Adrenal gland (tissue), 12 donors: ENCODE results near the gene TBL2. TPM values are rescaled to one million over a fixed set of nuclear protein-coding genes. Genes with fewer than 3 reads are reported as not detected.
"Not testable (repeated sequence)": the region's sequence is repeated elsewhere in the genome, so short reads cannot be mapped to it uniquely, and the experiment has no call there.

ENCODE experiments used
- DNase-seq, 7 donors: peaks; one replicate each; pipeline ENCODE4 v3.0.0-alpha.2; 2019 to 2020
- H3K27ac ChIP-seq, 5 donors: fragments of 200-600 bp; sonication (generic) in 4 of 5; 1 replicate in 3 of 5; 2 replicates in 2 of 5; pipeline versions ENCODE4 v1.5.1 to v1.8.0; 2016 to 2020; ENCODE audit warnings: mild to moderate bottlenecking in 1 of 5
- H3K27me3 ChIP-seq: fragments of 200-600 bp; 2 replicates; pipeline ENCODE4 v1.8.0; 2021
- H3K36me3 ChIP-seq, 2 donors: fragments of 200-600 bp; replicated peaks in 1 of 2; 1 replicate in 1 of 2; 2 replicates in 1 of 2; pipeline versions ENCODE4 v1.5.1 to v1.8.0; 2018 to 2022
- H3K4me1 ChIP-seq, 2 donors: fragments of 200-600 bp; replicated peaks in 1 of 2; 1 replicate in 1 of 2; 2 replicates in 1 of 2; pipeline versions ENCODE4 v1.5.1 to v1.8.0; 2018 to 2021
- H3K4me3 ChIP-seq, 4 donors: fragments of 200-600 bp; sonication (generic) in 3 of 4; one replicate each; pipeline ENCODE4 v1.5.1; 2016 to 2018
- H3K9me3 ChIP-seq, 3 donors: fragments of 200-600 bp; sonication (generic) in 1 of 3; replicated peaks in 1 of 3; 1 replicate in 2 of 3; 2 replicates in 1 of 3; pipeline versions ENCODE4 v1.5.1 to v1.8.0; 2016 to 2021
- CTCF ChIP-seq, 6 experiments: fragments of 450-650 bp in 4 of 6; fragments of 200-600 bp in 2 of 6; sonication (generic) in 1 of 6; IDR thresholded peaks; 1 replicate in 5 of 6; 2 replicates in 1 of 6; pipeline versions ENCODE4 v1.5.1 to v1.8.0; 2016 to 2021; ENCODE audit warnings: antibody characterized with exemption in 6 of 6, mild to moderate bottlenecking in 2 of 6, moderate library complexity in 1 of 6
- POLR2A ChIP-seq, 2 donors: fragments of 450-650 bp; IDR thresholded peaks; one replicate each; pipeline ENCODE4 v1.6.1; 2017; ENCODE audit warnings: antibody characterized with exemption in 2 of 2, mild to moderate bottlenecking in 2 of 2, moderate library complexity in 1 of 2
- WGBS, 4 donors: extraction: QIAGEN DNeasy Blood & Tissue Kit in 2 of 4; methylation state at CpG; one replicate each; pipeline versions ENCODE4 v1.1.5 to v1.1.7; 2013 to 2017; 5-methylcytosine and 5-hydroxymethylcytosine counted together
- intact Hi-C, 2 donors: fragments of 100-400 bp; cut with DNase I; formaldehyde crosslinking; loops; one replicate each; pipeline versions ENCODE4 v1.14.1 to v1.15.0; 2022 to 2023
- polyA plus RNA-seq, 3 donors: library from polyadenylated mRNA; stranded (reverse); fragments of 200-250 nt in 2 of 3; fragments of 350-450 nt in 1 of 3; fragmentation: Illumina TruSeq in 1 of 3; extraction: RNeasy Lipid Tissue Mini Kit (QIAGEN cat#74804) in 1 of 3; gene quantifications; one replicate each; pipeline ENCODE4 v1.2.3, GENCODE V29; 2013 to 2014
- total RNA-seq, 9 donors: library from RNA; depleted of rRNA in 4 of 9; stranded (reverse); fragments of >200 nt in 4 of 9; fragments of 120-200 nt in 1 of 9; fragmentation: NEBNext Ultra II Directional in 1 of 9; extraction: Animal tissue kit (Norgen Biotek cat#: 25700) in 1 of 9; gene quantifications; one replicate each; pipeline versions ENCODE4 v1.1.0 to v1.2.4, GENCODE V29; 2013 to 2023
- donor health status: healthy with polysubstance abuse.
- donor health status: Bipolar disorder and iron deficiency.
- donor health status: DM: yes; HTN: yes; CAD: no.
- donor health status: DM: no; HTN: no; CAD: no.
- donor health status: DM: no; HTN: no; CAD: no.
- donor health status: DM: yes; HTN: yes; CAD: no.

TBL2 gene
- total and polyA plus RNA-seq, 12 donors: 14.2 to 136 (median 51.3) TPM

- intact Hi-C loops: no loop called here
- H3K36me3 ChIP-seq: peaks cover 0 to 55% of the 10 kb centered on the region in 2 donors
These were observed 9.3 kb downstream of the TBL2 start for GRCh38 chr7:73569042-73569608.

GRCh38 chr7:73567846-73568685 lies 10.3 kb downstream of the TBL2 start:
- Histone ChIP-seq H3K27ac (peak overlapping the region in 1 of 5 donors; percentile 16), H3K4me1 (no peaks in the 10 kb centered on the region), H3K9me3 (no peaks in the 10 kb centered on the region), H3K36me3 (peaks cover 0 to 45% of the 10 kb centered on the region in 2 donors), H3K27me3 (no peaks in the 10 kb centered on the region), H3K4me3 (no peak overlapping the region)
- no peak for DNase-seq
- WGBS, 4 donors: 71 to 89% (median 79%) methylated on average over 12 of the region's 12 CpGs
- TF ChIP-seq CTCF (IDR thresholded peaks at IDR 0.05): no peak
- no peak for TF ChIP-seq POLR2A (IDR thresholded peaks at IDR 0.05)
- intact Hi-C loops: no loop called here

More at GRCh38 chr7:73569042-73569608, 9.3 kb downstream of the TBL2 start:
- TF ChIP-seq POLR2A (IDR thresholded peaks at IDR 0.05): no peak
- TF ChIP-seq CTCF (IDR thresholded peaks at IDR 0.05): no peak
- Histone ChIP-seq H3K27me3 (no peaks in the 10 kb centered on the region), H3K4me1 (no peaks in the 10 kb centered on the region), H3K9me3 (no peaks in the 10 kb centered on the region), H3K4me3 (no peak overlapping the region), H3K27ac (no peak overlapping the region)
- 54 to 67% (median 64%) methylated on average over 5 of the region's 5 CpGs for WGBS, 4 donors
- no peak for DNase-seq

- TF ChIP-seq POLR2A (IDR thresholded peaks at IDR 0.05) (no peak), CTCF (IDR thresholded peaks at IDR 0.05) (no peak)
- no peak overlapping the region for H3K27ac ChIP-seq
- no peaks in the 10 kb centered on the region for H3K9me3 ChIP-seq
- intact Hi-C loops: no loop called here
- no peak for DNase-seq
- H3K36me3 ChIP-seq: peaks cover 0 to 35% of the 10 kb centered on the region in 2 donors
- H3K4me1 ChIP-seq: no peaks in the 10 kb centered on the region
- no peak overlapping the region for H3K4me3 ChIP-seq
- no peaks in the 10 kb centered on the region for H3K27me3 ChIP-seq
- 82 to 92% (median 88%) methylated on average over 4 of the region's 4 CpGs for WGBS, 4 donors
These were observed 11.2 kb downstream of the TBL2 start for GRCh38 chr7:73567140-73567539.

- peaks cover 0 to 28% of the 10 kb centered on the region in 2 donors for H3K36me3 ChIP-seq
- intact Hi-C loops, H3K9me3 ChIP-seq, DNase-seq, H3K4me1 ChIP-seq, H3K27me3 ChIP-seq, H3K27ac ChIP-seq: not testable (repeated sequence)
- H3K4me3 ChIP-seq: peak overlapping the region in 2 of 4 donors; percentile 8 to 45
These were observed 11.9 kb downstream of the TBL2 start for GRCh38 chr7:73566431-73566830.
